Prostate gland (tissue), 2 donors: ENCODE results near the gene CEP70. TPM values are rescaled to one million over a fixed set of nuclear protein-coding genes. Genes with fewer than 3 reads are reported as not detected.

Experiments used
- DNase-seq: peaks from one replicate; pipeline ENCODE4 v3.0.0-alpha.2; 2019; ENCODE audit warnings: low spot score
- H3K27ac ChIP-seq, 2 donors: fragments of 200-600 bp; sonication (generic); 2 replicates each; pipeline ENCODE4 v1.5.1; 2017 to 2019
- H3K27me3 ChIP-seq: fragments of 200-600 bp; sonication (generic); replicated peaks from 2 replicates; pipeline ENCODE4 v1.5.1; 2019; ENCODE audit not compliant: insufficient read depth
- H3K36me3 ChIP-seq, 2 donors: fragments of 200-600 bp; sonication (generic); 1 replicate in 1 of 2; 2 replicates in 1 of 2; pipeline versions ENCODE4 v1.5.1 to v1.8.1; 2017 to 2019
- H3K4me1 ChIP-seq: fragments of 200-600 bp; sonication (generic); replicated peaks from 2 replicates; pipeline ENCODE4 v1.5.1; 2019
- H3K4me3 ChIP-seq, 2 donors: fragments of 200-600 bp; sonication (generic); 2 replicates each; pipeline ENCODE4 v1.5.1; 2017 to 2019
- H3K9me3 ChIP-seq: fragments of 200-600 bp; sonication (generic); 2 replicates; pipeline ENCODE4 v1.5.1; 2017
- POLR2A ChIP-seq: fragments of 450-650 bp; IDR thresholded peaks from one replicate; pipeline ENCODE4 v1.6.1; 2016; ENCODE audit warnings: antibody characterized with exemption, mild to moderate bottlenecking
- POLR2AphosphoS5 ChIP-seq: sonication (generic); formaldehyde crosslinking; IDR thresholded peaks from one replicate; pipeline ENCODE4 v1.6.1; 2017; ENCODE audit warnings: antibody characterized with exemption
- WGBS: methylation state at CpG from one replicate; pipeline ENCODE4 v1.1.5; 2018; 5-methylcytosine and 5-hydroxymethylcytosine counted together
- intact Hi-C: fragments of 100-400 bp; cut with DNase I; formaldehyde crosslinking; loops from one replicate; pipeline ENCODE4 v1.14.2; 2022
- total RNA-seq, 2 donors: library from RNA; depleted of rRNA; stranded (reverse); fragments of >200 nt; gene quantifications; one replicate each; pipeline ENCODE4 v1.1.0, GENCODE V29; 2016
- TF ChIP-seq, protein P1 (sequence below), 4 experiments: fragments of 200-600 bp in 2 of 4; fragments of 450-650 bp in 2 of 4; sonication (generic) in 2 of 4; IDR thresholded peaks; 1 replicate in 3 of 4; 2 replicates in 1 of 4; pipeline ENCODE4 v1.5.1; 2016 to 2019; ENCODE audit warnings: antibody characterized with exemption in 4 of 4, mild to moderate bottlenecking in 2 of 4, moderate library complexity in 2 of 4

Gene CEP70
- total RNA-seq, 2 donors from 2014 or later: 24.1 to 38.0 TPM

DNA sequence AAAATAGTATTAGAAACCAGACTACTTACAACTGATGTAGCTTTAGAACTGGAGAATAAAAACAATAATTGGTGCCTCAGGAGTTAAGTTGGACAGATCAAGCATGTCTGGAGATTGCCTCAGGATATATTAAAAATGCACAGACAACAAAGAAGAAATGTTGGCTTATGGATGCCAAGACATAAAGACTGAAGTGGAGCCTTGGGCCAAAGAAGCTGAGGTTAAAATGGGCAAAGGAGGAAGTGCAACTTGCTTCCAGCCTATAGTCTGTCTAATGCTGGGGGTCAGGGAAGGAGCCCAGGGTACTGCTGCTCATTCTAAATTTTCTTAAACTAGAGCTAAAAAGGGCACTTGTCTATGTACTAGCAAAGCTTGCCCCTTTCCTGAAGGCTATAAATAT, 82.1 kb downstream of the CEP70 start:
- no peaks in the 10 kb centered on the region for H3K27me3 ChIP-seq
- TF ChIP-seq POLR2A: no peak
- TF ChIP-seq POLR2AphosphoS5: no peak
- TF ChIP-seq, protein P1, sequence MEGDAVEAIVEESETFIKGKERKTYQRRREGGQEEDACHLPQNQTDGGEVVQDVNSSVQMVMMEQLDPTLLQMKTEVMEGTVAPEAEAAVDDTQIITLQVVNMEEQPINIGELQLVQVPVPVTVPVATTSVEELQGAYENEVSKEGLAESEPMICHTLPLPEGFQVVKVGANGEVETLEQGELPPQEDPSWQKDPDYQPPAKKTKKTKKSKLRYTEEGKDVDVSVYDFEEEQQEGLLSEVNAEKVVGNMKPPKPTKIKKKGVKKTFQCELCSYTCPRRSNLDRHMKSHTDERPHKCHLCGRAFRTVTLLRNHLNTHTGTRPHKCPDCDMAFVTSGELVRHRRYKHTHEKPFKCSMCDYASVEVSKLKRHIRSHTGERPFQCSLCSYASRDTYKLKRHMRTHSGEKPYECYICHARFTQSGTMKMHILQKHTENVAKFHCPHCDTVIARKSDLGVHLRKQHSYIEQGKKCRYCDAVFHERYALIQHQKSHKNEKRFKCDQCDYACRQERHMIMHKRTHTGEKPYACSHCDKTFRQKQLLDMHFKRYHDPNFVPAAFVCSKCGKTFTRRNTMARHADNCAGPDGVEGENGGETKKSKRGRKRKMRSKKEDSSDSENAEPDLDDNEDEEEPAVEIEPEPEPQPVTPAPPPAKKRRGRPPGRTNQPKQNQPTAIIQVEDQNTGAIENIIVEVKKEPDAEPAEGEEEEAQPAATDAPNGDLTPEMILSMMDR (IDR thresholded peaks at IDR 0.05): no peak
- intact Hi-C loops: no loop called here
- H3K36me3 ChIP-seq: no peaks in the 10 kb centered on the region
- H3K9me3 ChIP-seq: no peaks in the 10 kb centered on the region
- no peak overlapping the region for H3K4me3 ChIP-seq
- no peak for DNase-seq
- no peak overlapping the region for H3K27ac ChIP-seq
- no peaks in the 10 kb centered on the region for H3K4me1 ChIP-seq

DNA sequence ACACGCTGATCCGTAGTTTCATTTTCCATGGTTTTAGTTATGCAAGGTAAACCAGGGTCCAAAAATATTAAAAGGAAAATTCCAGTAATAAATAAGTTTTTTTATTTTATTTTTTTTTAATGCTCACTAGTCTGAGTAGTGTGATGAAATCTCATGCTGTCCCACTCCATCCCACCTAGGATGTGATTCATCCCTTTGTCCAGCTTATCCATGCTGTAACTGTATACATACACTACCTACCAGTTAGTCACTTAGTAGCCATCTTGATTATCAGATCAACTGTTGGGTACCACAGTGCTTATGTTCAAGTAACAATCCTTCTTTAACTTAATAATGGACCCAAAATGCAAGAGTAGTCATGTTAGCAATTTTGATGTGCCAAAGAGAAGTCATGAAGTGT, 84.5 kb downstream of the CEP70 start:
- intact Hi-C loops: no loop called here
- Histone ChIP-seq H3K27me3 (no peaks in the 10 kb centered on the region), H3K9me3 (no peaks in the 10 kb centered on the region), H3K27ac (no peak overlapping the region), H3K4me3 (no peak overlapping the region), H3K4me1 (no peaks in the 10 kb centered on the region), H3K36me3 (no peaks in the 10 kb centered on the region)
- 96% methylated on average over 2 of the region's 2 CpGs for WGBS
- TF ChIP-seq POLR2AphosphoS5 (no peak), POLR2A (no peak)
- TF ChIP-seq, protein P1 (IDR thresholded peaks at IDR 0.05): no peak
- DNase-seq: no peak

DNA sequence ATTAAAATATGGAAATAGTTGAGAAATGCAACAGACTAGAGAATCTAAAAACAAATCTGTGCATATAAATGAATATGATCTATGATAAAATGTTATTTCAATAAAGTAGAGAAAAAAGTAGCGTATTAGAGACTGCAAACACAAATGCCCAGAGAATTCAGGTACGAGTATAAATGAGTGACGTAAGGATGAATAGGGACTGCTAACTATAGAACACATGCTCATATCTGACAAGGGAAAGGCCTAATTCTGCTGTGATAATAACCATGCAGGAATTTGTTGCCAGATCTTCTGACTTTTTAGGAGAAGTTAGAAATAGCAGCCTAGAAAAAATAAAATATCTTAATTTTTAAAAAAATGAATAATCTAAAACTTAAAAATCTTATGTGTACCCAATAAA, 86.5 kb downstream of the CEP70 start:
- TF ChIP-seq POLR2A (no peak), POLR2AphosphoS5 (no peak)
- TF ChIP-seq, protein P1 (IDR thresholded peaks at IDR 0.05): no peak
- no peak overlapping the region for H3K27ac ChIP-seq
- H3K4me3 ChIP-seq: no peak overlapping the region
- H3K4me1 ChIP-seq: no peaks in the 10 kb centered on the region
- no peaks in the 10 kb centered on the region for H3K36me3 ChIP-seq
- WGBS: 94% methylated on average over 3 of the region's 3 CpGs
- no peaks in the 10 kb centered on the region for H3K27me3 ChIP-seq
- DNase-seq: no peak
- no peaks in the 10 kb centered on the region for H3K9me3 ChIP-seq
- intact Hi-C loops: no loop called here

DNA sequence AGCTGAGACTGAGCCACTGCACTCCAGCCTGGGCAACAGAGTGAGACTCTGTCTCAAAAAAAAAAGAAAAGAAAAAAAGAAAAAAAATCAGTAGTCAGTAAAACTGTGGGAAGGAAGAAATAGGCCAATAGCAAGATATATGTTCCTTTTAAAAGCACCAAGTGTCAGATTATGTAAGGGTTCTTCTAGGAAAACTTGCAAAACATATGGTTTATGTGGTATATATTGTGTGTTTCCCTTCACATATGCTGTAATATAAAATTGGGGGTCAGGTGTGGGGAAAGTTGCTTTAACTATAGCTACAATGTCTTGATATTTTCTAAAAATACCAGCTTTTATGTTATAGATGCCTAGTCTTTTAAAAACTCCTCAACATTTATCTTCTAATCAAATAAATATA, 95.1 kb downstream of the CEP70 start:
- H3K9me3 ChIP-seq: no peaks in the 10 kb centered on the region
- H3K27me3 ChIP-seq: no peaks in the 10 kb centered on the region
- TF ChIP-seq POLR2A: no peak
- TF ChIP-seq POLR2AphosphoS5: no peak
- TF ChIP-seq, protein P1 (IDR thresholded peaks at IDR 0.05): no peak
- H3K27ac ChIP-seq: no peak overlapping the region
- H3K4me1 ChIP-seq: no peaks in the 10 kb centered on the region
- intact Hi-C loops: no loop called here
- H3K4me3 ChIP-seq: no peak overlapping the region
- no peak for DNase-seq
- H3K36me3 ChIP-seq: no peaks in the 10 kb centered on the region

DNA sequence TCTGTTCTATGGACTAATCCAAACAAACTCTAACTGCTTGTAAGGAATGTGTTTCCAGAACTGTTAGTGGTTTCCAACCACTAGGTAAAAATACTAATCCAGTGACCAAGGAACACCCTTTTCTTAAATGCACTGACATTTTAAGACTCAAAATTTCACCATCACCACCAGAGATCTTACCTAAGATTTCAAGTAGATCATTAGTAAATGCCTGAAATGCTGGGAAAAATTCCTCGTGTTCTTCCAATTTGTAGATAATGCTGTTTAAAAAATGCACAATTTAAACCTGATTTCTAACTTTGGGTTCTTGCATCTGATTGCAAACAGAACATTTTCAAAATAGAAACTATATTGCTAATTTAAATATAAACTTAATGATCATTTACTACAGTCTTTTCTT, 96.2 kb downstream of the CEP70 start:
- TF ChIP-seq POLR2A: no peak
- no peak for TF ChIP-seq POLR2AphosphoS5
- TF ChIP-seq, protein P1 (IDR thresholded peaks at IDR 0.05): no peak
- 90% methylated on average over 1 of the region's 1 CpG for WGBS
- intact Hi-C loops: no loop called here

More for the DNA sequence above, 96.2 kb downstream of the CEP70 start:
- Histone ChIP-seq H3K27ac (no peak overlapping the region), H3K27me3 (no peaks in the 10 kb centered on the region), H3K4me1 (no peaks in the 10 kb centered on the region), H3K9me3 (no peaks in the 10 kb centered on the region), H3K36me3 (no peaks in the 10 kb centered on the region), H3K4me3 (no peak overlapping the region)
- no peak for DNase-seq
